Left lung (tissue), 10 donors: ENCODE measurements around the gene FOXO1. TPM values are rescaled to one million over a fixed set of nuclear protein-coding genes. Genes with fewer than 3 reads are reported as not detected.

Source experiments
- ATAC-seq: fragments of 200-7000 bp; cut with Tn5 transposase; one replicate; pipeline ENCODE4 v1.9.1; 2020; ENCODE audit warnings: moderate library complexity
- DNase-seq, 4 donors: peaks; one replicate each; pipeline ENCODE4 v3.0.0-alpha.2; 2013 to 2020
- H3K27ac ChIP-seq, 2 donors: fragments of 200-600 bp; sonication (generic) in 1 of 2; one replicate each; pipeline versions ENCODE4 v1.5.0 to v1.8.0; 2020 to 2021
- H3K27me3 ChIP-seq, 2 donors: fragments of 200-600 bp; sonication (generic) in 1 of 2; one replicate each; pipeline versions ENCODE4 v1.5.0 to v1.8.0; 2020 to 2021
- H3K36me3 ChIP-seq, 2 donors: fragments of 200-600 bp; sonication (generic) in 1 of 2; one replicate each; pipeline versions ENCODE4 v1.5.0 to v1.8.0; 2020 to 2021
- H3K4me1 ChIP-seq, 2 donors: fragments of 200-600 bp; one replicate each; pipeline ENCODE4 v1.8.0; 2021
- H3K4me3 ChIP-seq, 2 donors: fragments of 200-600 bp; sonication (generic) in 1 of 2; one replicate each; pipeline versions ENCODE4 v1.5.0 to v1.8.0; 2020 to 2021; ENCODE audit warnings: mild to moderate bottlenecking in 1 of 2
- H3K9me3 ChIP-seq, 2 donors: fragments of 200-600 bp; sonication (generic) in 1 of 2; one replicate each; pipeline versions ENCODE4 v1.5.0 to v1.8.0; 2020 to 2021
- intact Hi-C, 2 donors: fragments of 100-400 bp; cut with DNase I; formaldehyde crosslinking; loops; one replicate each; pipeline versions ENCODE4 v1.11.2 to v1.14.2; 2022
- polyA plus RNA-seq, 6 donors: library from polyadenylated mRNA; unstranded; fragments of 120-200 nt; gene quantifications; one replicate each; pipeline ENCODE4 v1.2.1, GENCODE V29; 2013; ENCODE audit not compliant: insufficient read length in 6 of 6
- total RNA-seq, 2 donors: library from RNA; stranded (reverse); fragmentation: NEBNext Ultra II Directional; extraction: Animal tissue kit (Norgen Biotek cat#: 25700); gene quantifications; one replicate each; pipeline ENCODE4 v1.2.1, GENCODE V29; 2021
- TF ChIP-seq, protein P1 (sequence below), 2 donors: fragments of 200-600 bp; sonication (generic) in 1 of 2; IDR thresholded peaks; one replicate each; pipeline versions ENCODE4 v1.5.0 to v1.8.0; 2021; ENCODE audit warnings: antibody characterized with exemption in 2 of 2
- donor health status: DM: no; HTN: yes; CAD: no.
- donor health status: DM: no; HTN: no; CAD: no.

The FOXO1 gene
- total and polyA plus RNA-seq, 8 donors, result 12.1 to 24.0 (median 13.8) TPM

DNA sequence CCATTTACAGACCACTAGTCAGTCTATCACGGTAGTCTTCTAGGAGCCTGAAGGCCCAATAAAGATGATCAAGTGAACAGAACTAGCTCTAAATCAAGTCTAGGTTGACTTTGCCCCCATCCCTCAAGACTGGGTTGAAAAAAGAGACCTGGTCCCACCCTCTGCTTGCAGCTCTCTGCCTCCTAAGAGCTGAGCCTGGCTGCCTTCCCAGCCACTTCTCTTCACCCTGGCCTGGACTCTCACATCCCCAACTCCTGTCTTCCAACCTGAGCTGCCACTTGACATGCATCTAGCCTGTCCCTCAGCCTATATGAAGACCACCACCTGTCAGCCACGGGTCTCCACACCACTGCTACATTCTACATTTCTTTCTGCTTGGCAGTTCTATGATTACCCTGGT is 99.6 kb downstream of the FOXO1 start:
- Histone ChIP-seq H3K36me3 (no peaks in the 10 kb centered on the region), H3K27me3 (no peaks in the 10 kb centered on the region), H3K9me3 (no peaks in the 10 kb centered on the region), H3K4me3 (no peak overlapping the region), H3K27ac (no peak overlapping the region), H3K4me1 (peaks cover 20 to 53% of the 10 kb centered on the region in 2 donors)
- no peak for ATAC-seq
- TF ChIP-seq, protein P1, sequence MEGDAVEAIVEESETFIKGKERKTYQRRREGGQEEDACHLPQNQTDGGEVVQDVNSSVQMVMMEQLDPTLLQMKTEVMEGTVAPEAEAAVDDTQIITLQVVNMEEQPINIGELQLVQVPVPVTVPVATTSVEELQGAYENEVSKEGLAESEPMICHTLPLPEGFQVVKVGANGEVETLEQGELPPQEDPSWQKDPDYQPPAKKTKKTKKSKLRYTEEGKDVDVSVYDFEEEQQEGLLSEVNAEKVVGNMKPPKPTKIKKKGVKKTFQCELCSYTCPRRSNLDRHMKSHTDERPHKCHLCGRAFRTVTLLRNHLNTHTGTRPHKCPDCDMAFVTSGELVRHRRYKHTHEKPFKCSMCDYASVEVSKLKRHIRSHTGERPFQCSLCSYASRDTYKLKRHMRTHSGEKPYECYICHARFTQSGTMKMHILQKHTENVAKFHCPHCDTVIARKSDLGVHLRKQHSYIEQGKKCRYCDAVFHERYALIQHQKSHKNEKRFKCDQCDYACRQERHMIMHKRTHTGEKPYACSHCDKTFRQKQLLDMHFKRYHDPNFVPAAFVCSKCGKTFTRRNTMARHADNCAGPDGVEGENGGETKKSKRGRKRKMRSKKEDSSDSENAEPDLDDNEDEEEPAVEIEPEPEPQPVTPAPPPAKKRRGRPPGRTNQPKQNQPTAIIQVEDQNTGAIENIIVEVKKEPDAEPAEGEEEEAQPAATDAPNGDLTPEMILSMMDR (IDR thresholded peaks at IDR 0.05), result no peak
- intact Hi-C loops, result no loop called here
- DNase-seq, result no peak

DNA sequence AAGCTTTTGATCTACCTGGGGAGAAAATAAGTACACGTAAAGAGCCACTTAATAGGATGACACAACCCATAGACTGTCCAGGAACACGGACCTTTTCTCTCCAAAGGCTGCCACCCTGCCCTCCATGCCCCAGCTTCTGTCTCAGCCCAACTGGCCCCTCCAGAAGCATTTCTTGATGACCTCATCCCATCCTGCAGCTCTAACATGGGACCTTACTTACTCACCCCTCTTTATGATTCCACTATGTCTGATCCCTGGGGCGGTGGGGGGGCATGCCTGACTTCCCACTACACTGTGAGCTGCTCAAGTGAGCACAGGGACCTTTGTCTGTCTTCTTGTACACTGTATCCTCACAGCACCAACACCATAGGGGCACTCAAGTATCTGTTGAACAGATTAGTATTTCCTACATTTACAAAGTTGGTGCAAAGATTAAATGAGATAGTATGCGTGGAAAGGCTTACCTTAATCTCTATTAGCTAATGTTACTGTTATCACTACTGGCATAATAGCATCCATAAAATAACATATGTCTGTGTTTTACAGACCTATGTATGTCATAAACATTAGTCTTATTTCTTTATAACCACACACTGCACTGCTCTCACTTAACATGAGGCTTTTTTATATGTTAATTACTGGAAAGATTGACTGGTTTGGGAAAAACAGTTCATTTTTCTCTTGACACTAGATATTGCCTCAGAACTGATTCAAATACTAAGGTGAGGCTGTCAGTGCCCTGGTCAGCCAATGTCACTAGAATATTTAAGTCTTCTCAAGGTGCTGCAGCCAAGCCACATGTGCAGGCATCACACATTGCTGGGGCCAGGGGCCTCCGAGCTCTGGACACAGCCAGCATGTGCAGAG is 100.9 kb downstream of the FOXO1 start:
- H3K4me1 ChIP-seq, result peaks cover 20 to 50% of the 10 kb centered on the region in 2 donors
- no peaks in the 10 kb centered on the region for H3K27me3 ChIP-seq
- ATAC-seq (no peak), DNase-seq (no peak)
- no peak overlapping the region for H3K27ac ChIP-seq
- no peaks in the 10 kb centered on the region for H3K9me3 ChIP-seq
- no peak overlapping the region for H3K4me3 ChIP-seq
- TF ChIP-seq, protein P1 (IDR thresholded peaks at IDR 0.05), result no peak
- no peaks in the 10 kb centered on the region for H3K36me3 ChIP-seq
- intact Hi-C loops, result no loop called here

DNA sequence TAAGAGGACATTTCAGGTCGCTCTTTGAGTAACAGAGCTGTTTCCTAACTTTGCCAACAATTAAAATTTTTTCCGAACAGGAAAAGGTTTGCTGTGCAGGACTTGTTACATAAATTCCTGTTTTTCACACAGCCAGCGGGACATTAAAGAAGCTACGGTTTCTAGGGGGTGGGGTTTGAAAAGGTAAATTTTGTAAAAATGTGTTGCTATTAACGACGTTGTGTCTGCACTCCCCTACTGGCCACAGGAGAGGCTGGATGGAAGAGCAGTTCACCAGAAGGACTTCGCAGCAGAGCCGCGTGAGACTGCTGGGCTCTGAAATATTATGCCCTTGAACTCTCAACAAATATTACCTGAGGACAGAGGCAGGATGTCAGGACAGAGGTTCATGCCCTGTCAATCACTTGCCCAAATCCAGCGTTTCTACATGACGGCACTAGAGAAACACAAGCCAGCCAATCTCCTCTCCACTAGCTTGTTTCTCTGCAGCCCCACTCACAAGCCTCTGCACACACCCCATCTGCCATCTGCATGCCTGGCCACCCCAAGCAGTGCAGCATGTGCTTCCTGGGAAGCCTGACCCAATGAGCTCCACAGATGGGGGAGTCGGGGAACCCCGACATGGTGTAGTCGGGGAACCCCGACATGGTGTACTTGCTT is 102.0 kb downstream of the FOXO1 start:
- peak overlapping the region in 1 of 2 donors; percentile 51 for H3K27ac ChIP-seq
- no peaks in the 10 kb centered on the region for H3K27me3 ChIP-seq
- peaks cover 20 to 50% of the 10 kb centered on the region in 2 donors for H3K4me1 ChIP-seq
- TF ChIP-seq, protein P1 (IDR thresholded peaks at IDR 0.05), result no peak
- no peaks in the 10 kb centered on the region for H3K9me3 ChIP-seq
- H3K4me3 ChIP-seq, result no peak overlapping the region
- DNase-seq (no peak), ATAC-seq (peak; percentile 53)
- intact Hi-C loops, result no loop called here
- H3K36me3 ChIP-seq, result peaks cover 0 to 8% of the 10 kb centered on the region in 2 donors

DNA sequence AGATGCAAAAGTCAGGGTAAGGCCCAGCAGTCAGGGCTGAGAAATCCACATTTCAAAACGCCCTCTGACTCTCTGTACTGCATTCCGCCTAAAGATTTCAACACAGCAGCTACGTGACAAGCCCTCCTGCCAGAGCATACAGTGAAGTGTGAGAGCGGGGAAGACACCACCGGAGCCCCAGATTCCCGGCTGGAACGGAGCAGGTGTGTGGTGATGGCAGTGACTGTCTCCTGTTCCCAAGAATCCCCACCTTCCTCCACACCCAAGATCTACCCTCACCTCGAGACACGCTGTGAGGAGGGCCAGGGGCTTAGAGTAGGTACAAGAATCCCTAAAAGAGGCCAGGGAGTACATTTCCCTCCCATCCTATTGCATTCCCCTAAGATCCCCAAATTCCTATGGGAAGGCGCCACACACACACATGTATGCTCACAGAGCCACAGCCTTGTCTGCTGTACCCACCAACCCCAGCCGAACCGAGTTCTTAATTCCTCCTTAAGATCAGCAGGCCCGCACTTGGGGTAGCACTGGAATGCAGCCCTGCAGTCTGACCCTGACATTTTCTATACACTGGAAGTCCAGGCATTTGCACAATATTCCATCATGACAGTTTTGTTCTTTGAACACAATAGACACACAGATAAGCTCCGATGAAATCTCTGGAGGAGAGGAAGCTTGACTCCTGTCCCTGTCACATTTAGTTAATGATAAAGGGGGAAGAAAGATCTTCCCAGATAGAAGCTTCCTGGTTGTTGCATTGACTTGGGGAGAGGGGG is 102.9 kb downstream of the FOXO1 start:
- Histone ChIP-seq H3K9me3 (no peaks in the 10 kb centered on the region), H3K27me3 (no peaks in the 10 kb centered on the region), H3K4me1 (peaks cover 20 to 44% of the 10 kb centered on the region in 2 donors), H3K36me3 (peaks cover 0 to 11% of the 10 kb centered on the region in 2 donors), H3K4me3 (no peak overlapping the region), H3K27ac (peak overlapping the region in 1 of 2 donors; percentile 51)
- intact Hi-C loops, result no loop called here
- DNase-seq (peak in 2 of 4 donors; percentile 59 to 80), ATAC-seq (peak; percentile 71)
- TF ChIP-seq, protein P1 (IDR thresholded peaks at IDR 0.05), result no peak
